Sigmoid colon (tissue), 7 donors: ENCODE data around the gene TPST1. TPM values are rescaled to one million over a fixed set of nuclear protein-coding genes. Genes with fewer than 3 reads are reported as not detected.

Experiments used
- DNase-seq: peaks from one replicate; pipeline ENCODE4 v3.0.0-alpha.2; 2019
- H3K27ac ChIP-seq, 4 donors: fragments of 200-600 bp; sonication (generic); one replicate each; pipeline ENCODE4 v1.5.1; 2016 to 2019; ENCODE audit warnings: mild to moderate bottlenecking in 1 of 4
- H3K27me3 ChIP-seq, 3 donors: fragments of 200-600 bp; sonication (generic); one replicate each; pipeline ENCODE4 v1.5.1; 2019; ENCODE audit warnings: mild to moderate bottlenecking in 1 of 3
- H3K36me3 ChIP-seq, 4 donors: fragments of 200-600 bp; sonication (generic); one replicate each; pipeline ENCODE4 v1.5.1; 2016 to 2019
- H3K4me1 ChIP-seq, 4 donors: fragments of 200-600 bp; sonication (generic); one replicate each; pipeline ENCODE4 v1.5.1; 2017 to 2019
- H3K4me3 ChIP-seq, 4 donors: fragments of 200-600 bp; sonication (generic); one replicate each; pipeline ENCODE4 v1.5.1; 2017 to 2019; ENCODE audit warnings: mild to moderate bottlenecking in 2 of 4, moderate library complexity in 1 of 4
- H3K9me3 ChIP-seq, 4 donors: fragments of 200-600 bp in 3 of 4; sonication (generic) in 3 of 4; one replicate each; pipeline versions ENCODE4 v1.5.1 to v1.6.1; 2013 to 2019
- EP300 ChIP-seq, 4 donors: sonication (generic); formaldehyde crosslinking; IDR thresholded peaks; one replicate each; pipeline ENCODE4 v1.6.1; 2017; ENCODE audit warnings: antibody characterized with exemption in 4 of 4
- POLR2A ChIP-seq, 2 donors: fragments of 450-650 bp; IDR thresholded peaks; one replicate each; pipeline ENCODE4 v1.6.1; 2016; ENCODE audit warnings: antibody characterized with exemption in 2 of 2, mild to moderate bottlenecking in 2 of 2, moderate library complexity in 2 of 2
- POLR2AphosphoS5 ChIP-seq, 4 donors: sonication (generic); formaldehyde crosslinking; IDR thresholded peaks; one replicate each; pipeline ENCODE4 v1.6.1; 2017; ENCODE audit warnings: antibody characterized with exemption in 4 of 4
- WGBS, 2 donors: extraction: QIAGEN DNeasy Blood & Tissue Kit; methylation state at CpG; one replicate each; pipeline ENCODE4 v1.1.7; 2013; 5-methylcytosine and 5-hydroxymethylcytosine counted together
- intact Hi-C: fragments of 100-400 bp; cut with DNase I; formaldehyde crosslinking; loops from one replicate; pipeline ENCODE4 v1.15.1; 2023
- polyA plus RNA-seq, 3 donors: library from polyadenylated mRNA; stranded (reverse); fragments of 200-250 nt; gene quantifications; one replicate each; pipeline ENCODE4 v1.2.3, GENCODE V29; 2013
- total RNA-seq, 4 donors: library from RNA; depleted of rRNA; stranded (reverse); fragments of >200 nt; gene quantifications; one replicate each; pipeline ENCODE4 v1.1.0, GENCODE V29; 2016
- TF ChIP-seq, protein P1 (sequence below), 4 experiments: fragments of 450-650 bp in 3 of 4; fragments of 200-600 bp in 1 of 4; IDR thresholded peaks; one replicate each; pipeline ENCODE4 v1.5.1; 2016 to 2019; ENCODE audit warnings: antibody characterized with exemption in 4 of 4, mild to moderate bottlenecking in 3 of 4, moderate library complexity in 2 of 4
- donor health status: healthy with polysubstance abuse.
- donor health status: Bipolar disorder and iron deficiency.
- donor health status: healthy.

The TPST1 gene
- total and polyA plus RNA-seq, 7 donors: 0.92 to 31.3 (median 21.0) TPM

DNA sequence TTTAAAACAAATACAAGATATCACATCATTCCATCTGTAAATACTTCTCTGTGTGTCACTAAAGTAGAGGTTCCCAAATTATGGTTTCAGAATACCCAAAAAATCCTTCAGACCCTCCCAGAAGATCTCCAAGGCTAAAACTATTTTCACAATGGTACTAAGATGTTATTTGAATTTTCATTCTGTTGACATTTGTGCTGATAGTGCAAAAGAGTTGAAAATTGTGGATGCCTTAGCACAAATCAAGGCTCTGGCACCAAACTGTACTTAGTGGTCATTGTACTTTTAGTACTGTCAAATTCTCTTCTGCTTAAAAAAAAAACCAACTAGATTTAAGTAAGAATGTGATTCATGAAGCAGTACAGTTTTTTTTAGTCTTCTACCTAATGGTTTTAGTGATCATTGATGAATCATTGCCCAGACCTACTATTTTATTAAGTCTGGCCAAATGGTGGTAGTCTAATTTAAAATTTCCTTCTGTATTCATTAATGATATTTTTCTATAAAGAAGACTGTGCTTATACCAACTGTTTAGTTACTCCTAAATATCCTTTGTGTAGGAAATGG, 50.5 kb downstream of the TPST1 start:
- H3K27ac ChIP-seq: no peak overlapping the region
- DNase-seq: no peak

DNA sequence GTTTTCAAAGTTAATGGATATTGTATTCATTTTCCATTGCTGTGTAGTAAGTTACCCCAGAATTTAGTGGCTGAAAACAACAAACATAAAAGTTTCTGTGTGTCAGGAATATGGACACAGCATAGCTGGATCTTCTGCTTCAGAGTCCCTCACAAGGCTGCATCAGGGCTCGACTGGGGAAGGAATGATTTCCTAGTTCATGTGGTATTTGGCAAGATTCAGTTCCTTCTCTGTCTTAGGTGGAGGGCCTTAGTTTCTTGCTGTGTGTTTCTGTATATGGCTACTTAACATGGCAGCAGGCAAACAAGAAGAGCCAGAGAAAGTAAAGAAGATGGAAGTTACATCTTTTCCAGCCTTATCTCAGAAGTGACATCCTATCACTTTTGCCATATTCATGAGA, 51.1 kb downstream of the TPST1 start:
- Histone ChIP-seq H3K27ac (no peak overlapping the region), H3K27me3 (no peaks in the 10 kb centered on the region), H3K36me3 (no peaks in the 10 kb centered on the region), H3K4me1 (peaks cover 0 to 9% (median under 1%) of the 10 kb centered on the region in 4 donors), H3K4me3 (no peak overlapping the region), H3K9me3 (no peaks in the 10 kb centered on the region)
- WGBS, 2 donors: 42 to 82% methylated on average over 1 of the region's 1 CpG
- DNase-seq: no peak
- TF ChIP-seq, protein P1, sequence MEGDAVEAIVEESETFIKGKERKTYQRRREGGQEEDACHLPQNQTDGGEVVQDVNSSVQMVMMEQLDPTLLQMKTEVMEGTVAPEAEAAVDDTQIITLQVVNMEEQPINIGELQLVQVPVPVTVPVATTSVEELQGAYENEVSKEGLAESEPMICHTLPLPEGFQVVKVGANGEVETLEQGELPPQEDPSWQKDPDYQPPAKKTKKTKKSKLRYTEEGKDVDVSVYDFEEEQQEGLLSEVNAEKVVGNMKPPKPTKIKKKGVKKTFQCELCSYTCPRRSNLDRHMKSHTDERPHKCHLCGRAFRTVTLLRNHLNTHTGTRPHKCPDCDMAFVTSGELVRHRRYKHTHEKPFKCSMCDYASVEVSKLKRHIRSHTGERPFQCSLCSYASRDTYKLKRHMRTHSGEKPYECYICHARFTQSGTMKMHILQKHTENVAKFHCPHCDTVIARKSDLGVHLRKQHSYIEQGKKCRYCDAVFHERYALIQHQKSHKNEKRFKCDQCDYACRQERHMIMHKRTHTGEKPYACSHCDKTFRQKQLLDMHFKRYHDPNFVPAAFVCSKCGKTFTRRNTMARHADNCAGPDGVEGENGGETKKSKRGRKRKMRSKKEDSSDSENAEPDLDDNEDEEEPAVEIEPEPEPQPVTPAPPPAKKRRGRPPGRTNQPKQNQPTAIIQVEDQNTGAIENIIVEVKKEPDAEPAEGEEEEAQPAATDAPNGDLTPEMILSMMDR (IDR thresholded peaks at IDR 0.05): no peak
- TF ChIP-seq POLR2AphosphoS5 (IDR thresholded peaks at IDR 0.05) (no peak), POLR2A (IDR thresholded peaks at IDR 0.05) (no peak), EP300 (IDR thresholded peaks at IDR 0.05) (no peak)
- intact Hi-C loops: no loop called here

More for the DNA sequence above, 50.5 kb downstream of the TPST1 start:
- no peaks in the 10 kb centered on the region for H3K27me3 ChIP-seq
- no peaks in the 10 kb centered on the region for H3K36me3 ChIP-seq
- H3K9me3 ChIP-seq: no peaks in the 10 kb centered on the region
- intact Hi-C loops: no loop called here
- H3K4me1 ChIP-seq: peaks cover 0 to 5% (median under 1%) of the 10 kb centered on the region in 4 donors
- no peak overlapping the region for H3K4me3 ChIP-seq
- TF ChIP-seq, protein P1 (IDR thresholded peaks at IDR 0.05): no peak

DNA sequence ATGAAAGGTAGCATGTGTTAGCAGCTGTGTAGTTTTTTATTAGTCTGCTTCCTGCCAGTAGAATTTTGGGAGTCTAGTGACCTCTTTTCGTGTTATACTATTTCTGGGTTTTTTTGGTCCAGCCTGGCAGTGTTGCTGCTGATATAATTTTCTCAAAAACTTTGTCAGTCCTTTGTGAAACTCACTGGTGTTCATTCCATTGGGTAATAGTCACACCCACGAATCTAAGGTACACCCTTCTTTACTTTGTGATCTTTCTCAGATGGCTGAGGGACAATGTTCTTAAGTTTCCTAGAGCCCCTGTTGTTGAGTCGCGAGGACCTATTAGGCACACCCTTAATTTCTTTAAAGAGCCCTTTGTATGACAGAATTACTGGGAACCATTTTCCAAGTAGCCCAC, 52.3 kb downstream of the TPST1 start:
- intact Hi-C loops: no loop called here
- peak overlapping the region in 1 of 4 donors; percentile 7 for H3K27ac ChIP-seq
- no peak for TF ChIP-seq POLR2AphosphoS5 (IDR thresholded peaks at IDR 0.05)
- no peak for TF ChIP-seq POLR2A (IDR thresholded peaks at IDR 0.05)
- TF ChIP-seq EP300 (IDR thresholded peaks at IDR 0.05): no peak
- TF ChIP-seq, protein P1 (IDR thresholded peaks at IDR 0.05): no peak
- no peaks in the 10 kb centered on the region for H3K36me3 ChIP-seq
- 81 to 84% methylated on average over 4 of the region's 4 CpGs for WGBS, 2 donors
- H3K4me1 ChIP-seq: peaks cover 0 to 9% (median under 1%) of the 10 kb centered on the region in 4 donors
- no peaks in the 10 kb centered on the region for H3K9me3 ChIP-seq
- H3K27me3 ChIP-seq: no peaks in the 10 kb centered on the region
- H3K4me3 ChIP-seq: no peak overlapping the region
- DNase-seq: no peak

DNA sequence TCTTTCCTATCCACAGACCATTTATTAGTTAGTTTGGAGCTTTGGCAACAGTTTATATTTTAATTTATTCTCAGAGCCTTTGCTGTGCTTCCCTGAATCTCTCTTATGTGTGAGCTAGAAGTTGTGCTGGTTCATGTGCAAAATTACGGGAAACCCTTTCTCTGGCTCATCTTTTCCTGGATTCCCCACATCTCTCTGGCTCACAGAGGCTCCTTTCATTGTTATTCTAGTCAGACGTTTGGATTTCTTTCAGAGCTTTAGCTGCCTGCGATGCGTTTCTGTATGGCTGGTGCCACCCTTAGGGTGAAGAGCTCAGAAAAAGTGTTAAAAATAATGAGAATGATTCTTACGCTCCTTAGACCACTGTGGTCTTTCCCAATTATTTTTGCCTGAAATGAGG, 53.3 kb downstream of the TPST1 start:
- H3K27me3 ChIP-seq: no peaks in the 10 kb centered on the region
- intact Hi-C loops: no loop called here
- TF ChIP-seq EP300 (IDR thresholded peaks at IDR 0.05): no peak
- TF ChIP-seq, protein P1 (IDR thresholded peaks at IDR 0.05): no peak
- no peak for TF ChIP-seq POLR2A (IDR thresholded peaks at IDR 0.05)
- no peak for TF ChIP-seq POLR2AphosphoS5 (IDR thresholded peaks at IDR 0.05)
- no peaks in the 10 kb centered on the region for H3K9me3 ChIP-seq
- H3K36me3 ChIP-seq: no peaks in the 10 kb centered on the region
- WGBS, 2 donors: 79 to 83% methylated on average over 5 of the region's 5 CpGs
- no peak overlapping the region for H3K4me3 ChIP-seq
- DNase-seq: no peak
- H3K4me1 ChIP-seq: peaks cover 0 to 9% (median under 1%) of the 10 kb centered on the region in 4 donors
- peak overlapping the region in 2 of 4 donors; percentile 7 to 37 for H3K27ac ChIP-seq

DNA sequence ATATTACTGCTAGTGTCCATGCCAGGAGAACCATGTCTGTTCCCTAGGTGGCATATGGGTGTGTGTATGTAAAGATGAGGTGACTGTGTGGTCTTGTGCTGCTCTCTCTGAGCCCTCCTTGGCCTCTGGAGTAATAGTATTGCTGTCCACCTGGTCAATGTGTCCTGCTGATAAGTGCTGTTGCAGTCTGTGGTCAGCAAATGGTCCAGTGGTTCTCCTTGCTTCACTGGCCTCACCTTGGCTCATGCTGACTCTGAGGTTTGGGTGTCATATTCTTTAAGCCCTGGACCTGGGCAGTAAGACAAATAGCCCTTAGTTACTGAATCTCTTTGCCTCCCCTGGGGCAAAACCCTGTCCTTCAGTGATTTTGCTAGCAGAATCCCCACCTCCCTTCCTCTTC, 56.8 kb downstream of the TPST1 start:
- Histone ChIP-seq H3K27me3 (no peaks in the 10 kb centered on the region), H3K27ac (no peak overlapping the region), H3K4me3 (no peak overlapping the region), H3K36me3 (no peaks in the 10 kb centered on the region), H3K4me1 (peaks cover 0 to 13% (median 2%) of the 10 kb centered on the region in 4 donors), H3K9me3 (peaks cover 7 to 20% (median 11%) of the 10 kb centered on the region in 4 donors)
- TF ChIP-seq POLR2AphosphoS5 (IDR thresholded peaks at IDR 0.05) (no peak), EP300 (IDR thresholded peaks at IDR 0.05) (no peak), POLR2A (IDR thresholded peaks at IDR 0.05) (no peak)
- TF ChIP-seq, protein P1 (IDR thresholded peaks at IDR 0.05): no peak
- no peak for DNase-seq
- intact Hi-C loops: no loop called here
